HG03280 (cell line): Measurements from ENCODE around the gene PHKA1.
"Not testable (repeated sequence)": the region's sequence is repeated elsewhere in the genome, so short reads cannot be mapped to it uniquely, and the experiment has no call there.

ENCODE experiments used
- ATAC-seq: cut with Tn5 transposase; IDR thresholded peaks from one replicate; pipeline ENCODE4 v1.9.1; 2021; ENCODE audit warnings: mild to moderate bottlenecking, moderate library complexity; ENCODE audit not compliant: unreplicated experiment

PHKA1 gene

DNA sequence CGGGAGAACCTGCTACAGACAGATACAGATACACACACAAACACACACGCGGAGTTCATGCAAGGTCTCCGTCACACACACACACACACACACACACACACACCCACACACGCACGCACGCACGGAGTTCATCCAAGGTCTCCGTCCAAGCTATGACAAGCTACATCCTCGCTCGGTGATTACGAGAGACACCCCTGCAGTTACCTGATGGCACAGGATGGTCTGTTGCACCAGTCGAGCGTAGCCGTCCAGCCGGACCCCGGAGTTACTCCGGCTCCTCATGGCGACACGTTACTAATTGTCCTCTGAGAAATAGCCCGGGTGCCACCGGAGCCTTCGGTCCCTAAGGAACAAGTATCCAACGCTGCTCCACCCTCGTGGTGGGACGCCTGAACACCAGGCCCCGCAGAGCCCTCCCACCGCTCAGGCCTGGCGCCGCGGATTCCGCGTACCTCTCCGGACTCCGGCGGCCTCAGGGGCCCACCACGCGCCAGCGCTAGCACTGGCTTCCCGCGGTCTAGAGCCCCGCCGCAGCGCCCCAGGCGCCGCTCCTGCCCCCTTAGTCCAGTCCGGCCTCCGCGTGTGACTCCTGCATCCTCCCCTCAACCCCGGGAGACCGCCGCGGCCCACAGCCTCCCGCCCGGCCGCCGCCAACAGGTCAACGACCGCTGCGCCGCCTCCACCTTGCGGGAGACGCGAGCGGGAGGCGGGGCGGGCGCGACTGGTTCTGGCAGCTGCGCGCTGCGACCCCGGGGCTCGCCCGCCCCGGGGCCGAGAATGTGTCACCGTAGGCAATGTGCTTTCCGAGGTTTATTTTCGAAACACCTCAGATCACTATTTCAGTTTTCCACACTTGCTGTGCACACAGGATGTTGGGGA is at the start of gene PHKA1:
Gene PHKA1 (minus strand): TSS at position 708 of the 879 bp plus-strand sequence. CDS start 426 bp downstream, at position 282.
- ATAC-seq = not testable (repeated sequence)

DNA sequence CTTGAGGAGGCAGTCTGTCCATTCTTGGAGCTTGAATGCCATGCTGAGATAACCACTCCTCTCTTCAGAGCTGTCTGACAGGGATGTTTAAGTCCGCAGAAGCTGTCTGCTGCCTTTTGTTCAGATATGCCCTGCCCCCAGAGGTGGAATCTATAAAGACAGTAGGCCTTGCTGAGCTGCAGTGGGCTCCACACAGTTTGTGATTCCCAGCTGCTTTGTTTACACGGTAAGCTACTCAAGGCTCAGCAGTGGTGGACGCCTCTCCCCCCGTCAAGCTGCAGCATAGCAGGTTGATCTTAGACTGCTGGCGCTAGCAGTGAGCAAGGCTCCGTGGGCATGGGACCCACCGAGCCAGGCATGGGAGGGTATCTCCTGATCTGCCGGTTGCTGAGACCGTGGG is 46.3 kb upstream of the PHKA1 start:
- ATAC-seq = not testable (repeated sequence)

- ATAC-seq = not testable (repeated sequence)
Measured at GRCh38 chrX:72748545-72748944, 34.4 kb upstream of the PHKA1 start.

GRCh38 chrX:72745546-72745945 is 31.4 kb upstream of the PHKA1 start:
- ATAC-seq = not testable (repeated sequence)

GRCh38 chrX:72735561-72735960 is 21.5 kb upstream of the PHKA1 start:
- ATAC-seq = no peak

DNA sequence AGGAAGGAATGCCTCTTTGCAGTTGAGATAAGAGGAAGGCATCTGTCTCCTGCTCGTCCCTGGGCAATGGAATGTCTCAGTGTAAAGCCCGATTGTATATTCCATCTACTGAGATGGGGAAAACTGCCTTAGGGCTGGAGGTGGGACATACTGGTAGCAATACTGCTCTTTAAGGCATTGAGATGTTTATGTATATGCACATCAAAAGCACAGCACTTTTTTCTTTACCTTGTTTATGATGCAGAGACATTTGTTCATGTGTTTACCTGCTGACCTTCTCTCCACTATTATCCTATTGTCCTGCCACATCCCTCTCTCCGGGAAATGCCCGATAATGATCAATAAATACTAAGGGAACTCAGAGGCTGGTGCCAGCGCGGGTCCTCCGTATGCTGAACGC is 19.5 kb upstream of the PHKA1 start:
- ATAC-seq = not testable (repeated sequence)

- no peak for ATAC-seq
Measured at GRCh38 chrX:72727846-72728245, 13.7 kb upstream of the PHKA1 start.

GRCh38 chrX:72716766-72717165 is 2.7 kb upstream of the PHKA1 start:
- ATAC-seq = no peak

DNA sequence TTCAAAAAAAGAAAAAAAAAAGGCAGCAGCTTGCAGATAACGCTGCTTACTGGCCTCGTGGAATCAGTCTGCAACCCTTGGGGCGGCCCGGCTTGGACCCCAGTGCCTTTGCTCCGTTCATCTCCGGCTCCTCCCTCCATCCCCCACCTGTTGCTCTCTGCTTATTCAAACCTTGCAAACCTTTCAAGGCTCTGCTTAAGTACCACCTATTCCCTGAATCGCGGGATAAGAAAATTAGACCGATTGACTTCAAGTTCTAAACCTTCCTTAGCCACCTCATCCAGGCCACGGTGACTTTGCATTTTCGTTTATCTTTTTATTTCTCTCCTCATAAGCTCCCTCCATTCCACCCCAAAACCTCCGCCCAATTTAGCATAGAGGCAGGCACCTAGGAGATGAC is 1.4 kb upstream of the PHKA1 start:
- ATAC-seq = no peak

DNA sequence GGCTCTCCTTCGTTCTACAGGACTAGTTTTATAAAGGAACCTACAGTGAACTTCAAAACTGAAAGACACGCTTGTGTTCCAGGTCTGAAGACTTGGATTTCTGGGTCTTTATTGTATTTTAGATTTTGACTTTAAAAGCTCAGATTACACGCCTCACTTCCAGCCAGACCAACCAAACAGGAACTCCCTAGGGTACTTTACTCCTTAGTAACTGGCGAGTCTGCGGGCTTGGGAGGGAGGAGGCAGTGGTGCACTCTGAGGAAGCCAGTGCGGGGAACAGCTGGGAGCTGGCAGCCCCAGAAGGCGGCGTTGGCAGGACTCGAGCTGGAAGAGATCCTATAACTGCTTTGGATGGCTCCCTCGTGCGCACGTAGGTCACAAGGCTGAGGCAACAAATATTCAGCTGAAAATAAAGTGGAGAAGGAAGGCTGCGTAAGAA is 391 bp upstream of the PHKA1 start:
- no peak for ATAC-seq

GRCh38 chrX:72713130-72713529 is 976 bp downstream of the PHKA1 start:
- no peak for ATAC-seq

GRCh38 chrX:72712094-72712755 is 1.9 kb downstream of the PHKA1 start:
- no peak for ATAC-seq

- no peak for ATAC-seq
Measured at GRCh38 chrX:72705814-72706213, 8.3 kb downstream of the PHKA1 start.

GRCh38 chrX:72705111-72705510 is 9.0 kb downstream of the PHKA1 start:
- no peak for ATAC-seq

GRCh38 chrX:72694170-72694569 is 19.9 kb downstream of the PHKA1 start:
- ATAC-seq = no peak

- ATAC-seq = no peak
Measured at GRCh38 chrX:72693477-72693876, 20.6 kb downstream of the PHKA1 start.

DNA sequence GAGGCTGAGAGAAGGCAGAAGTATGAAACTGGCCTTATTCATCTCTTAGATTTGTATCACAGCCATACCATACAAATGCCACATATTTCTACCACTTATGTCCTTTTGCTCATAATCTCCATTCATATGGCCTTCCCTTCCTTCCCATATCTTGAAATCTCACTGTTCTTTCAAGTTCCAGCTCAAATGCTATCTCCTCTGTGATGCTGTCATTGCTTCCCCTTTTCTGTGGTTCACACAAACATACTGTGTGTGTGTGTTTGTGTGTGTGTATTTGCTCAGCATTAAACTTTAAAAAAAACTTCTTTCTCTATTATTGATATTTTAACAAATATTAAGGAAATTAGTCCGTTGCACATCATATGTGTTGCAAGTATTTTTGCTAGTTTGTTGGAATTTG is 26.7 kb downstream of the PHKA1 start:
- ATAC-seq = no peak

- ATAC-seq = no peak
Measured at GRCh38 chrX:72685810-72686456, 28.2 kb downstream of the PHKA1 start.

GRCh38 chrX:72685018-72685417 is 29.1 kb downstream of the PHKA1 start:
- no peak for ATAC-seq

GRCh38 chrX:72683631-72684030 is 30.5 kb downstream of the PHKA1 start:
- ATAC-seq = no peak

- ATAC-seq = no peak
Measured at GRCh38 chrX:72676465-72676864, 37.6 kb downstream of the PHKA1 start.

- not testable (repeated sequence) for ATAC-seq
Measured at GRCh38 chrX:72673951-72674350, 40.2 kb downstream of the PHKA1 start.
